CD14-positive monocyte (primary cell): Measurements from ENCODE around the gene COL27A1. TPM values are rescaled to one million over a fixed set of nuclear protein-coding genes. Genes with fewer than 3 reads are reported as not detected.

Experiments used
- DNase-seq, 3 donors: peaks; one replicate each; pipeline ENCODE4 v3.0.0-alpha.2; 2011 to 2022
- H2AFZ ChIP-seq: 2 replicates; pipeline ENCODE4 v1.6.0; 2012; ENCODE audit warnings: mild to moderate bottlenecking, low read depth, low read length, inconsistent platforms; ENCODE audit not compliant: insufficient read depth, poor library complexity, severe bottlenecking
- H3K27ac ChIP-seq, 2 donors: 1 replicate in 1 of 2; 2 replicates in 1 of 2; pipeline ENCODE4 v1.5.1; 2012 to 2013; ENCODE audit warnings: low read length in 2 of 2, control low read depth in 1 of 2, inconsistent platforms in 1 of 2, low read depth in 1 of 2, mild to moderate bottlenecking in 1 of 2
- H3K27me3 ChIP-seq, 2 donors: one replicate each; pipeline versions ENCODE4 v1.6.0 to v1.6.1; 2011 to 2013; ENCODE audit warnings: low read length in 2 of 2; ENCODE audit not compliant: control insufficient read depth in 2 of 2, insufficient read depth in 2 of 2
- H3K36me3 ChIP-seq, 2 donors: replicated peaks in 1 of 2; 1 replicate in 1 of 2; 2 replicates in 1 of 2; pipeline versions ENCODE4 v1.5.1 to v1.6.1; 2012 to 2013; ENCODE audit warnings: low read length in 2 of 2, control low read depth in 1 of 2, inconsistent platforms in 1 of 2, mild to moderate bottlenecking in 1 of 2; ENCODE audit not compliant: insufficient read depth in 2 of 2, control insufficient read depth in 1 of 2
- H3K4me1 ChIP-seq, 2 donors: 1 replicate in 1 of 2; 2 replicates in 1 of 2; pipeline versions ENCODE4 v1.5.1 to v1.6.1; 2012 to 2013; ENCODE audit warnings: low read length in 2 of 2, control low read depth in 1 of 2, inconsistent platforms in 1 of 2, mild to moderate bottlenecking in 1 of 2, moderate library complexity in 1 of 2; ENCODE audit not compliant: insufficient read depth in 2 of 2, control insufficient read depth in 1 of 2
- H3K4me2 ChIP-seq: replicated peaks from 2 replicates; pipeline ENCODE3; 2012; ENCODE audit warnings: low read length, moderate library complexity, mild to moderate bottlenecking; ENCODE audit not compliant: poor library complexity, severe bottlenecking; ENCODE audit errors: extremely low read depth
- H3K4me3 ChIP-seq, 3 experiments: fragments of 200-600 bp in 1 of 3; sonication (generic) in 1 of 3; replicated peaks in 1 of 3; 1 replicate in 2 of 3; 2 replicates in 1 of 3; pipeline ENCODE4 v1.5.1; 2011 to 2013; ENCODE audit warnings: low read length in 3 of 3, mild to moderate bottlenecking in 3 of 3, control low read depth in 2 of 3, low read depth in 2 of 3, inconsistent platforms in 1 of 3, moderate library complexity in 1 of 3
- H3K79me2 ChIP-seq: 2 replicates; pipeline ENCODE4 v1.6.0; 2012; ENCODE audit warnings: mild to moderate bottlenecking, control low read depth, inconsistent platforms, low read length, moderate library complexity; ENCODE audit not compliant: insufficient read depth
- H3K9ac ChIP-seq: 2 replicates; pipeline ENCODE4 v1.6.0; 2017; ENCODE audit warnings: low read length, mild to moderate bottlenecking; ENCODE audit not compliant: insufficient read depth, poor library complexity, severe bottlenecking
- H3K9me3 ChIP-seq, 2 donors: replicated peaks in 1 of 2; 1 replicate in 1 of 2; 2 replicates in 1 of 2; pipeline versions ENCODE4 v1.5.1 to v1.6.1; 2012 to 2013; ENCODE audit warnings: low read length in 2 of 2, control low read depth in 1 of 2; ENCODE audit not compliant: control insufficient read depth in 1 of 2, insufficient read depth in 1 of 2
- H4K20me1 ChIP-seq: 2 replicates; pipeline ENCODE4 v1.6.0; 2012; ENCODE audit warnings: mild to moderate bottlenecking, low read length, control low read depth, moderate library complexity; ENCODE audit not compliant: insufficient read depth
- H3K27ac Mint-ChIP-seq, 7 donors: one replicate each; pipeline ENCODE4 v1.8.0; 2020; ENCODE audit warnings: mild to moderate bottlenecking in 7 of 7, mixed read lengths in 7 of 7, moderate library complexity in 6 of 7, inconsistent platforms in 2 of 7
- H3K27me3 Mint-ChIP-seq, 3 donors: one replicate each; pipeline ENCODE4 v1.8.0; 2021 to 2022; ENCODE audit warnings: low read depth in 3 of 3, mild to moderate bottlenecking in 3 of 3, mixed read lengths in 3 of 3, moderate library complexity in 3 of 3, inconsistent platforms in 1 of 3
- H3K36me3 Mint-ChIP-seq, 2 donors: one replicate each; pipeline ENCODE4 v1.8.0; 2020; ENCODE audit warnings: mixed read lengths in 2 of 2, inconsistent platforms in 1 of 2, mild to moderate bottlenecking in 1 of 2
- H3K4me1 Mint-ChIP-seq: one replicate; pipeline ENCODE4 v1.8.0; 2020; ENCODE audit warnings: mild to moderate bottlenecking, mixed read lengths
- H3K4me3 Mint-ChIP-seq, 2 donors: one replicate each; pipeline ENCODE4 v1.8.0; 2020; ENCODE audit warnings: mild to moderate bottlenecking in 2 of 2, mixed read lengths in 2 of 2, moderate library complexity in 1 of 2
- H3K9me3 Mint-ChIP-seq, 7 donors: one replicate each; pipeline ENCODE4 v1.8.0; 2020 to 2022; ENCODE audit warnings: mixed read lengths in 7 of 7, mild to moderate bottlenecking in 6 of 7, moderate library complexity in 6 of 7, inconsistent platforms in 2 of 7
- WGBS: methylation state at CpG from one replicate; pipeline ENCODE4 v1.1.5; 2013; ENCODE audit warnings: missing lambda C conversion rate; ENCODE audit not compliant: insufficient coverage; 5-methylcytosine and 5-hydroxymethylcytosine counted together
- intact Hi-C, 2 donors: fragments of 100-400 bp; cut with micrococcal nuclease; formaldehyde crosslinking; loops; one replicate each; pipeline versions ENCODE4 v1.15.0 to v1.15.1; 2023
- polyA plus RNA-seq, 3 donors: library from polyadenylated mRNA; depleted of rRNA in 1 of 3; unstranded in 2 of 3; stranded (reverse) in 1 of 3; fragments of 300-500 nt in 2 of 3; fragments of >200 nt in 1 of 3; fragmentation: Illumina TruSeq in 2 of 3; gene quantifications; 1 replicate in 2 of 3; 2 replicates in 1 of 3; pipeline ENCODE4 v1.2.3, GENCODE V29; 2012 to 2021
- TF ChIP-seq, protein P1 (sequence below): fragments of 200-600 bp; IDR thresholded peaks from one replicate; pipeline ENCODE4 v1.8.0; 2022; ENCODE audit warnings: antibody characterized with exemption, mild to moderate bottlenecking

Gene COL27A1
- polyA plus RNA-seq, 3 donors = 0.03 TPM; not detected in 2

DNA sequence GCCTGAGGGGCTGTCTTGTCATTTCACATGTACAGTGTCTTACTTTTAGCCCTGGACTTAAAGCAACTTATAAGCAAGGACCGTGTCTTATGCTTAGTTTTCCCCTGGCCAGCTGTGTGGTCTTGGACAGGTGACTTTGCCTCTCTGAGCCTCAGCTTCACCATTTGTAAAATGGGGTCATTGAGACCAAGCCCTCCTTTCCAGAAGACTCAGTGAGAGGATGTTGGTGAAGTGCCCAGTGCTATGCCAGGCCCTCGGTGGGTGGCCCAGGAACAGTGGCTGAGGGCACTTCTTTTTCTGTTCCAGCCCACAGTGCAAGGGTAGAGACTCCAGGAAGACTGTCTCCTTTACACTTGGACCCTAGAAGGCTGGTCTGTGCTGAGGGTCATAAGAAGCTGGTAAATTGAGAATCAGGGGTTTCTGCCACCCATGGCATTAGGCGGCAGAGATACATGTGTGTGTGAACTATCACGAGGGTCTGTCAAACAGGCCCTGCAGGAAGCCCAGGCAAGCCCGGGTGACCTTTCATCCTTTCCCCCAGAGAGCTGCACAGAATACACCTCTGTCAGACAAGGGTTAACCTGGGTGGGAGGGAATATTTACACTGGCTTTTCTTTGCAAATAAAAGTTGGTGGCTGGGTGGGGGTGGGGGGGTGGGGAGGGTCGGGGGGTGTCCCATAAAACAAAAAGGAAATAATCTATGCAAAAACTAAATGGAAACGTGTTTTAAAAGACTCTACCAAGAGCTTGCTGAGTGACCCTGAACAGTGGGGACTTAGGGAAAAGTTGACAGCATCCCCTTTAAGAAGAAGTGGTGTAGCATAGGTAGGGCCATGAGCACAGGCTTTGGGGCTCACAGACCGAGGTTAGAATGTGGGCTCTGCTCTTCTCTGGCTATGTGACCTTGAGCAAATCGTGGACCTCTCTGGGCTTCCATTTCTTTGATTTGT lies 35.8 kb upstream of the COL27A1 start:
- peaks cover 7 to 23% (median 11%) of the 10 kb centered on the region in 3 donors for H3K27me3 Mint-ChIP-seq
- intact Hi-C loops = no loop called here
- no peaks in the 10 kb centered on the region for H4K20me1 ChIP-seq
- no peak overlapping the region for H3K4me3 Mint-ChIP-seq
- no peak overlapping the region for H3K4me3 ChIP-seq
- no peaks in the 10 kb centered on the region for H3K4me1 ChIP-seq
- no peak overlapping the region for H3K9ac ChIP-seq
- 71% methylated on average over 5 of the region's 9 CpGs for WGBS
- no peak overlapping the region for H2AFZ ChIP-seq
- no peak for DNase-seq
- H3K9me3 Mint-ChIP-seq = peaks cover 0 to 2% (median 0%) of the 10 kb centered on the region in 7 donors
- H3K27ac Mint-ChIP-seq = peak overlapping the region in 1 of 7 donors; percentile 7
- no peaks in the 10 kb centered on the region for H3K9me3 ChIP-seq
- no peaks in the 10 kb centered on the region for H3K4me1 Mint-ChIP-seq
- TF ChIP-seq, protein P1, sequence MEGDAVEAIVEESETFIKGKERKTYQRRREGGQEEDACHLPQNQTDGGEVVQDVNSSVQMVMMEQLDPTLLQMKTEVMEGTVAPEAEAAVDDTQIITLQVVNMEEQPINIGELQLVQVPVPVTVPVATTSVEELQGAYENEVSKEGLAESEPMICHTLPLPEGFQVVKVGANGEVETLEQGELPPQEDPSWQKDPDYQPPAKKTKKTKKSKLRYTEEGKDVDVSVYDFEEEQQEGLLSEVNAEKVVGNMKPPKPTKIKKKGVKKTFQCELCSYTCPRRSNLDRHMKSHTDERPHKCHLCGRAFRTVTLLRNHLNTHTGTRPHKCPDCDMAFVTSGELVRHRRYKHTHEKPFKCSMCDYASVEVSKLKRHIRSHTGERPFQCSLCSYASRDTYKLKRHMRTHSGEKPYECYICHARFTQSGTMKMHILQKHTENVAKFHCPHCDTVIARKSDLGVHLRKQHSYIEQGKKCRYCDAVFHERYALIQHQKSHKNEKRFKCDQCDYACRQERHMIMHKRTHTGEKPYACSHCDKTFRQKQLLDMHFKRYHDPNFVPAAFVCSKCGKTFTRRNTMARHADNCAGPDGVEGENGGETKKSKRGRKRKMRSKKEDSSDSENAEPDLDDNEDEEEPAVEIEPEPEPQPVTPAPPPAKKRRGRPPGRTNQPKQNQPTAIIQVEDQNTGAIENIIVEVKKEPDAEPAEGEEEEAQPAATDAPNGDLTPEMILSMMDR = no peak
- no peaks in the 10 kb centered on the region for H3K36me3 ChIP-seq
- H3K27ac ChIP-seq = no peak overlapping the region
- no peaks in the 10 kb centered on the region for H3K79me2 ChIP-seq
- H3K27me3 ChIP-seq = no peaks in the 10 kb centered on the region
- H3K4me2 ChIP-seq = no peak overlapping the region
- no peaks in the 10 kb centered on the region for H3K36me3 Mint-ChIP-seq

DNA sequence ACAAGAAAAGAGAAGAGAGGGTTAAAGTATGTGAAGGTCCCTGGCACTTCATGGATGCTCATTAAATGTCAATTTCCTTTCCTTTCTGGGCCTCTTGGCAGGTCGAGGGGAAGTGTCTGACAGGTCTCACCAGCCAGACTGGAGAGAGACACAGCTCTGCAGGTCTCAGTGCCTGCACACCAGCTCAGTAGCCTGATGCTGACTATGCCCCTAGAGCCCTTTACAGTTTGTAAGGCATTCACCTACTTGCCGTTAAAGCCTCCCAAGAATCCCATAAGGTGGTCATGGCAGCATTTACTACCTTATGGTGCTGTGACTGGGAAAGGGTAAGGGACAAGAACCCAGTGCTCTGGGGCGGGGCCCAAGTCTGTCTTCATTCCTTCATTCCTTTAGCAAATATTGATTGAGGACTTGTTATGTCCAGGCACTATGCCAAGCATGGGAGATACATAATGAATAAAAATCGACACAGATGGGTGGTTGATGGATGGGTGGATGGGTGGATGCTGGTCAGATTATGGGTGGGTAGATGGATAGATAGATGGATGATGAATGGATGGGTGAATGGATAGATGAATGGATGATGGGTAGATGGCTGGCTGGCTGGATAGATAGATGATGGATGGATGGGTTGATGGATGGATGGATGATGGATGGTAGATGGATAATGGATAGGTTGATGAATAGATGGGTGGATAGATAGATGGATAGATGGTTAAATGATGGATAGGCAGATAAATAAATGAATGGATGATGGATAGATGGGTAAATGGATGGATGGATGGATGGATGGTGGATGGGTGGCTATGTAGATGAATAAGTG lies 34.9 kb upstream of the COL27A1 start:
- Histone ChIP-seq H3K36me3 (no peaks in the 10 kb centered on the region), H2AFZ (no peak overlapping the region), H3K9me3 (no peaks in the 10 kb centered on the region), H3K4me2 (no peak overlapping the region), H3K9ac (no peak overlapping the region), H3K79me2 (no peaks in the 10 kb centered on the region), H4K20me1 (no peaks in the 10 kb centered on the region), H3K4me3 (no peak overlapping the region), H3K27me3 (no peaks in the 10 kb centered on the region), H3K27ac (no peak overlapping the region), H3K4me1 (no peaks in the 10 kb centered on the region)
- TF ChIP-seq, protein P1 = no peak
- no peak overlapping the region for H3K4me3 Mint-ChIP-seq
- DNase-seq = no peak
- intact Hi-C loops = no loop called here
- no peaks in the 10 kb centered on the region for H3K4me1 Mint-ChIP-seq
- no peaks in the 10 kb centered on the region for H3K36me3 Mint-ChIP-seq
- 66% methylated on average over 3 of the region's 4 CpGs for WGBS
- H3K27ac Mint-ChIP-seq = no peak overlapping the region
- peaks cover 7 to 21% (median 12%) of the 10 kb centered on the region in 3 donors for H3K27me3 Mint-ChIP-seq
- peaks cover 0 to 2% (median 0%) of the 10 kb centered on the region in 7 donors for H3K9me3 Mint-ChIP-seq
